Astrocyte of the spinal cord (primary cell): ENCODE data around the gene PLRG1.

ENCODE experiments used
- DNase-seq: peaks from one replicate; pipeline ENCODE4 v3.0.0; 2011; ENCODE audit warnings: low read depth, low spot score
- H3K4me3 ChIP-seq: 2 replicates; pipeline ENCODE4 v1.5.1; 2011; ENCODE audit warnings: low read depth, mild to moderate bottlenecking, low read length, moderate library complexity
- in situ Hi-C: cut with HindIII; loops from 2 replicates; pipeline ENCODE4 v1.10.0; 2017; ENCODE audit warnings: low sequenced_read_pairs
- TF ChIP-seq, protein P1 (sequence below): IDR thresholded peaks from 2 replicates; pipeline ENCODE4 v1.5.1; 2012; ENCODE audit warnings: low read depth, mild to moderate bottlenecking, low read length, inconsistent platforms

The PLRG1 gene

GRCh38 chr4:154562697-154563254 is 12.6 kb upstream of the PLRG1 start, which contains the start of gene FGB:
TSS of gene FGB (plus strand) at chr4:154563011. CDS start at chr4:154563019, 8 bp downstream.
- H3K4me3 ChIP-seq = no peak within 1 kb of the TSS
- TF ChIP-seq, protein P1, sequence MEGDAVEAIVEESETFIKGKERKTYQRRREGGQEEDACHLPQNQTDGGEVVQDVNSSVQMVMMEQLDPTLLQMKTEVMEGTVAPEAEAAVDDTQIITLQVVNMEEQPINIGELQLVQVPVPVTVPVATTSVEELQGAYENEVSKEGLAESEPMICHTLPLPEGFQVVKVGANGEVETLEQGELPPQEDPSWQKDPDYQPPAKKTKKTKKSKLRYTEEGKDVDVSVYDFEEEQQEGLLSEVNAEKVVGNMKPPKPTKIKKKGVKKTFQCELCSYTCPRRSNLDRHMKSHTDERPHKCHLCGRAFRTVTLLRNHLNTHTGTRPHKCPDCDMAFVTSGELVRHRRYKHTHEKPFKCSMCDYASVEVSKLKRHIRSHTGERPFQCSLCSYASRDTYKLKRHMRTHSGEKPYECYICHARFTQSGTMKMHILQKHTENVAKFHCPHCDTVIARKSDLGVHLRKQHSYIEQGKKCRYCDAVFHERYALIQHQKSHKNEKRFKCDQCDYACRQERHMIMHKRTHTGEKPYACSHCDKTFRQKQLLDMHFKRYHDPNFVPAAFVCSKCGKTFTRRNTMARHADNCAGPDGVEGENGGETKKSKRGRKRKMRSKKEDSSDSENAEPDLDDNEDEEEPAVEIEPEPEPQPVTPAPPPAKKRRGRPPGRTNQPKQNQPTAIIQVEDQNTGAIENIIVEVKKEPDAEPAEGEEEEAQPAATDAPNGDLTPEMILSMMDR = no peak
- in situ Hi-C loops = no loop called here
- DNase-seq = no peak

- in situ Hi-C loops = no loop called here
- TF ChIP-seq, protein P1 = no peak
- H3K4me3 ChIP-seq = no peak overlapping the region
- DNase-seq = peak; percentile 53
Measured at GRCh38 chr4:154560824-154561231, 10.6 kb upstream of the PLRG1 start.

GRCh38 chr4:154560419-154560801 is 10.2 kb upstream of the PLRG1 start:
- no peak for DNase-seq
- TF ChIP-seq, protein P1 = no peak
- H3K4me3 ChIP-seq = no peak overlapping the region
- in situ Hi-C loops = no loop called here

DNA sequence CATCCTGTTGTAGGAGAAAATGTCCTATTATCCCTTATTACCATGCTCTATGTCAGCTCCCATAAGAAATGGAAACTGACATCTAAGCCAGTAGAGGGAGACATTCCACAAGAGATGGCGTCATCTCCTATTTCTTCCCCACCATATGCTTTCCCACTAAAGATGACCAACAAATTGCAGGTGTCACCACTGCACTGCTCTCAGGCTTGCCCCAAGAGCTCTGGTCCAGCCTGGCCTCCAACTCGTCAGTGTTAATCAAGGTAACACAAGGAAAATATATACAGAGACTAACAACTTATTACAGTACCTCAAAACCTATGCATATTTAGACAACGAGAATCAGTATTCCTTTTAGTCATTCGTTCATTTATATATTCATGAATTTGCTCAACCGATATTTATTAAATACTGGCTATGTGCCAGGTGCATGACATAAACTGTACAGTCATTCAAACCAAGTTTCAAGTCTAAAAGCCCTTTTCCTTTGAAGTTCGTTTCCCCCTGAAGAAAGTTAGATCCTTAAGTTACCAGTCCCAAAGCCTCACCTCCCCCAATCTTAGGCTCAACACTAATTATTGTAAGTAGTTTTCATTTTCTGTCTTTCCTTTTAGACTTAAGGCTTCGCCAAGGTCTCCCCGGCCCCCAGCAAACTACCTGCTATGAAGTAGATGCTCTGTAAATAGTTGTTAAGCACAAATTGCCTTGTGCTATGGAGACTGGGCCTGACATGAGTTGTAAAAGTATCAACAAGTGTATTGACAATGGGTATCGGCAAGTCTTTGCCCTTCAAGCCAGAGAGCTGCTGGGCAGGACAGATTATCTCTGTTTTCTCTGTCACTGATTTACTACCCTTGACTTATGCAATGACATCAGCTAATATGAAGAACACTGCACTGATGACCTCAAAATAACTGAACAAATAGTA is 9.6 kb upstream of the PLRG1 start:
- no peak overlapping the region for H3K4me3 ChIP-seq
- DNase-seq = peak; percentile 63
- TF ChIP-seq, protein P1 = peak; percentile 63
- in situ Hi-C loops = no loop called here

GRCh38 chr4:154559141-154559493 is 8.9 kb upstream of the PLRG1 start:
- DNase-seq = no peak
- in situ Hi-C loops = no loop called here

GRCh38 chr4:154551872-154552686 is 1.9 kb upstream of the PLRG1 start:
- TF ChIP-seq, protein P1 = peak; percentile 84
- no peak overlapping the region for H3K4me3 ChIP-seq
- in situ Hi-C loops = no loop called here
- peak; percentile 85 for DNase-seq

More at GRCh38 chr4:154559141-154559493, 8.9 kb upstream of the PLRG1 start:
- no peak overlapping the region for H3K4me3 ChIP-seq
- TF ChIP-seq, protein P1 = no peak
